GM19025 (cell line): ENCODE measurements around the gene MC4R.
"Not testable (repeated sequence)": the region's sequence is repeated elsewhere in the genome, so short reads cannot be mapped to it uniquely, and the experiment has no call there.

Experiments
- ATAC-seq: cut with Tn5 transposase; IDR thresholded peaks from one replicate; pipeline ENCODE4 v1.9.1; 2021; ENCODE audit warnings: mild to moderate bottlenecking, low read depth, moderate library complexity; ENCODE audit not compliant: unreplicated experiment

Gene MC4R

DNA sequence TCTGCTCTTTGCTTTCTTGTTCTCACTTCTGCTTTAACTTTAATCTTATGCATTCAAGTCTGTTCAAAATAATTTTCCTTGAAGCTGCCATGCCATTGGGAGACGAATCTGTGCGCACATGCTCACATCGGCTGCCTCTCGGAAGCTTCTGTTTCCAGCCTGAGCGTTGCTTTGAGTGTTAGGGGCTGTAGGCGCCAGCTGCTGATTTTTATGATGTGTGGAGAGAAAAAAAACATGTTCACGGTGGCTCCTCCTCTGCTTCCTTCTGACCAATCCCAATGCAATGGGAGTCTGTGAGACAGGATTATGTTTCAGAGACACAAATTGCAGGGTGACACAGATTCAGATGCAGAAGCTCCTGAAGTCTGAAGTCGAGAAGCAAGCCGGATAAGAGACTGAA lies at the start of gene MC4R:
Gene MC4R (minus strand): TSS at position 180 of the 400 bp plus-strand sequence. CDS start 426 bp downstream, outside the sequence.
- no peak for ATAC-seq

DNA sequence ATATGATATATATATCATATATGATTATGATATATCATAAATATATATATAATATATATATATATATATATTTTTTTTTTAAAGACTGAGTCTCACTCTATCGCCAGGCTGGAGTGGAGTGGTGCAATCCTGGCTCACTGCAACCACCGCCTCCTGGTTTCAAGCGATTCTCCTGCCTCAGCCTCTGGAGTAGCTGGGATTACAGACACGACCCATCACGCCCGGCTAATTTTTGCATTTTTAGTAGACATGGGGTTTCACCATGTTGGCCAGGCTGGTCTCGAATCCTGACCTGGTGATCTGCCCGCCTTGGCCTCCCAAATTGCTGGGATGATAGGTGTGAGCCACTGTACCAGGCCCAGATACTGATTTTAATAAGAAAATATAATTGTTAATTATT lies 49.7 kb upstream of the MC4R start:
- ATAC-seq = not testable (repeated sequence)

DNA sequence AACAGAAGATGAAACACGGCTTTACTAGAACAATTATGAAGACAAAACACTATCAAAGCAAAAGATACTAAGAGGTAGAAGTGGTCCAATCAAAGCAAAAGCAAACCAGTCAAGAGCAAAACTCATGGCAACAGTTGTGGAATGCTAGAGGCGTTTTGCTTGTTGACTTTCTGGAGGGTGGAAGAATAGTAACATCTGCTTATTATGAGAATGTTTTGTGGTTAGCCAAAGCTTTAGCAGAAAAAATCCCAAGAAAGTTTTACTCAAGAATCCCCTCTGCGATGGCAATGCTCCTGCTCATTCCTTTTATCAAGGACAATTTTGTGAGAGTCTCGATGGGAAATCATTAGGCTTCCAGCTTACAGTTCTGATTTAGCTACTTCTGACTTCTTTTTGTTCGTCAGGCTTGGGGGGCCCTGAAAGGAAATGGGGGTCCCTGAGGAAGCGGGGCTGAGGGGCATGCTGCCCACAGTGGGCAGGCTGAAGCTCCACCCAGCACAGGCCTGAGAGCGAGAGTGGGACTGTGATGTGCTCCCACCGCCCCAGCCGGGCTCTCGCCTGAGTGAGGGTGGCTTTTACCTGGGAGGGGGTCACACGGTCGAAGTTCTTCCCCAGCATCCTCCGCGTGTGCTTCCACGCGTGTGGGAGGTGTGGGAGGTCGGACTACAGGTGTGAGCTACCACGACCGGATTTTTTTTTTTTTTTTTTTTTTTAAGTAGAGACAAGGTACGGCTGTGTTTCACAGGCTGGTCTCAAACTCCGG lies 49.0 kb upstream of the MC4R start:
- no peak for ATAC-seq

DNA sequence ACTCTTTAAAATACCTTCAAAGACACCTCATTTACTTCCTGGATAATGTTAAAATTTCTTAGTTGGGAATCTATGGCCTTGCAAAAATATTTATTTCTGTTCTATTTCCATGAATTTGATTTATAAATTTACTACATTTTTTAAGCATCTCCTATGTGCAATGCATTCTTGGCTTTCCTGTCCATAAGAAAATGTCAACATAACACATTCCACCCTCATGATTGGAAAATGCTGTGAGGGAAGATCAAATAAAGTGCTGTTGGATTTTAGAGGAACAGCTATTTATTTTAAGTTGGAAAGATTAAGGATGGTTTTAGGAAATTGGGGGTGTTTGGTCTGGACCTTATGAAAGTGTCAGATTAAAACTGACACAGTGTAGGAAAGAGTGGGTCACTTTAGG lies 45.4 kb upstream of the MC4R start:
- ATAC-seq = no peak

DNA sequence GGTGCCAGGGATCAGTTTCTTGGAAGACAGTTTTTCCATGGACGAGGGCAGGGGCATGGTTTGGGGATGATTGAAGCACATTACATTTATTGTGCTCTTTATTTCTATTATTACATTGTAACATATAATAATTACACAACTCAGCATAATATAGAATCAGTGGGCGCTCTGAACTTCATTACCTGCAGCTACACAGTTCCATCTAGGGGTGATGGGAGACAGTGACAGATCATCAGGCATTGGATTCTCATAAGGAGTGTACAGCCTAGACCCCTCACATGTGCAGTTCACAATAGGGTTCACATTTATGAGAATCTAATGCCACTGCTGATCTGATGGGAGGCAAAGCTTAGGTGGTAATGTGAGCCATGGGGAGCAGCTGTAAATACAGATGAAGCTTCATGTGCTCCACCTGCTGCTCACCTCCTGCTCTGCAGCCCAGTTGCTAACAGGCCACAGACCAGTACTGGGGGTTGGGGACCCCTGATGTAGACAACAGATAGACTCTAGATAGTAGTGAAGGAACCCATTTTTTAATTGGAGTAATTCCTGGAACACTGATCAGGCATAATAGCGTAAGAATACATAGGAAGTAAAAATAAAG lies 41.5 kb upstream of the MC4R start:
- no peak for ATAC-seq

DNA sequence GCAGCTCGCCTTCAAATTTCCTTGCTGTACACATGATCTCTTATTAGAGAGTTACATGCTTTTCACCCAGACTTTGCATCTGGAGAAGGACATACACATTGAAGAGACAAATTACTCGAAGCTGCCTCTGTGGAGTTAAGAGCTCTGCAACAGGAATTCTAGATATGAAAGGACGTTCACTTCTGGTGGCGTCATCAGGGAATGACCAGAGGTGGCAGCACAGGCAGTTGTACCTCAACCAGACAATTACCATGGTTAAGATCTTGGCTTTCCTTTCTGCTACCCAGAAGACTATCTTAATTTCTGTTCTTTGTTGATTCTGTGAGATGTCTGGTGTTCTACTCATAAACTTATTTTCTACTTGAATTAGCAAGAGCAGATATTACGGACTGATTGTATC lies 39.1 kb upstream of the MC4R start:
- no peak for ATAC-seq

DNA sequence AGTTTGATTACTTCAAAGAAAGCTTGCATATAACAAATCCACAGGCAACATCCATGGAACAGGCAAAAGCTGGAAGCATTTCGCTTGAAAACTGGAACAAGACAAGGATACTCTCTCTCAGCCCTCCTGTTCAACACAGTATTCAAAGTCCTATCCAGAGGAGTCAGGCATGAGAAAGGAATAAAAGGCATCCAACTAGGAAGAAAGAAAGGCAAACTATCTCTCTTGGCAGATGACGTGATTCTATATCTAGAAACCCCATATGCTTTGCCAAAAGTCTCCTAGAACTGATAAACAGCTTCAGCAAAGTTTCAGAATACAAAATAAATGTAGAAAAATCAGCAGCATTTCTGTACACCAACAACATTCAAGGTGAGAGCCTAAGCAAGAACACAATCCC lies 34.1 kb upstream of the MC4R start:
- no peak for ATAC-seq

DNA sequence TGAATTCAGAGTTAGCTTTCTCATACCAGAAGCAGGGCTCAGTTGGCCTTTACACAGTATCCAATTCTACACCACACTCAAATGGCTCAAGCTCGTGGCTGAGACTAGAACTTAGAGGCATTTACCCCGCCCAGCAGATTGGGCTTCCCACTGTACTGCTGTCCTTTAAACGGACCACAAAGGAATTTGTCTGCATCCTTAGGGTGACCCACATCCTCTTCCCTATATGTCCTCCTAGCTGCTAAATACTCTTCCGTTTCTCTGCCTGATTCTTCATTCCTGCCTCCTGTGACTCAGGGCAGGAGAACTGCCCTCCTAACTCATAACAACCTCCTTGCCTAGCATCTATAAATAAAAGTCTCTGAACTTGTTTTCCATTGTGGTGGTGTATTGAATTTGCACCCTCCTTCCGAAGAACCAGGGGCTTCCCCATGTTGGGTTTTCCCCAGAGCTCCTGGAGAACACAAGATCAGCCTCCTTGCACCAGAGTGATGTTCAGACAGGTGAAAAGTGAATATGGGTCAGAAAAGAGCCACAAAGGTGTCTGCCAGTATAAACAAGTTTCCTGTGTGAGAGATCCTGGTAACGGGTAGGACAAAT lies 32.0 kb upstream of the MC4R start:
- no peak for ATAC-seq

DNA sequence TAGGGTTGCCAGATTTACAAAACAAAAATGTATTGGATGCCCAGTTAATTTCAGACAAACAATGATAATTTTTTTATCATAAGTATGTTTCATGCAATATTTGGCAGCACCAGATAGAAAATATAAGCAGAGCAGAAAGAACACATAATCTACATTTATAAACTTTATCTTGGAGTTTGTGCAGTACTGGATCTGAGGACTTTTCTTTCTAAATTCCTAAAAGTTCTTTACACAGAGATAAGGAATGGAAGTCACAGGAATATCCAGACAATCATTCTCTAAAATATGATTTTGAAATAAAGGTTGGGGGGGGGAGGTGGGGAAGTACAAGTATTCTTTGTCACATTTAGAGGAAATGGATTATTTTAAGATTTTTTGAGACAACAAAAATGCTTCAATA lies 28.8 kb upstream of the MC4R start:
- ATAC-seq = no peak

DNA sequence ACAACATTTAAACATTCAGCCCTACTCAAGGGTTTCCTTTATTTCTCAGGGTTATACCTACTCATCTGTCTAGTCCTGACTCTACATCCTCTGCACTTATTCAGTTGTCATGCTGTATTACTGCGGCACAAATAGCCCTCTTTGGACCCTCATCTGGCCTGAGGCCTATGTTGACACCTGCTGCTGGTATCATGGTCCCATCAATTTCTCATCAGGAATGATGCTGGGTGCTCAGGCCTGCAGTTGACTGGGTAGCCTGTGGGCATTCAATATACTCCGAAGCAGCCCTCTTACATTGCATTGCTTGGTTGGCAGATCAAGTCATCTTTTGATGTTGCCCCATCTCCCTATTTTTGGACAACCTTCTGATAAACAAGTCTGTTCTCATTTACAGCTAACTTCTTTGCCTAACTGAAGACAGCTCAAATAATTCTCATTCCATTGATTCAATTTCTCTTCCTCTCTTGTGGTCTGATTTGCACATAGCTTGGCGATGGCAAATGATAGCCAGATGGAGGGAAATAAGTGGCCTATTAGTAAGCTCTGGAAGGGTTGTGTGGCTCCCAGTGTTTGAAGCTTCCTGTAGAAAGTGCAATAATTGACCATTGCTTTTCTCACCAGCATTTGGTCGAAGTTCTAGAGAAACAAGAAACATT lies 19.1 kb upstream of the MC4R start:
- no peak for ATAC-seq

DNA sequence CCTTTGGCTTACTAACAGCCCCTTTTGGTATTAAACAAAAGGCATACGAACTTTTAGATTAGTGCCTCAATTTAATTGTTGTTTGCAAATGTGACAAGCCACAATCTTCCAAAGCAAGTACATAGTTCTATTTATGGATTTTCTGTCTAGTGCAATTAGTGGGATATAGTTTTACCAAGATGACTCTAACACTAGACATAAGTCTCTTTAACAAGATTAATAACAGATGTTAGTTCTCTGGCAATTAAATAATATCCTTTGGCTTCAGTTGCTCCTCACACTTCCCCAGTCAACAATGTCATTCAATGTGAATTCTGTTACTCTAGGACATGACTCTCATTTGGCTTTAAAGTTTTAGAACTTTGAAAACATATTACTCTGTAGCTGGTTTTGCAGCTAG lies 16.7 kb upstream of the MC4R start:
- ATAC-seq = no peak

DNA sequence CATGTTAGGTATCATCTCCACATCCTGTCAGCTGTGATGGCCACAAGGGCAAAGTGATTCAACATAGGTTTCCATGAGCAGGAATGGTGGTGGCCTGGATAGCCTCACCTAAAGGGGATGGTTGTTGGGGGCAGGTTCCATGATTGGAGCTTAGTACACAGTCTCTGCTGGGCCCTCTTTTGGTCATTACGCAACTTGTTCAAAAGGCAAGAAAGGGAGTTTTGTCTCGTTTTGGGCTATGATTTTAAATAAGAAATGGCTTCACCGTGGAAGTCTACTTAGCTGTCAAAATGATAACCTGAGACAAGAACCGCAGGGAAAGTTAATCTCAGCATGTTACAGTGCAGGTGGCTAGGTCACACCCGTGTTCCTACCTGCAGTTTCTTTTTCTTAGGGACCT lies 13.1 kb upstream of the MC4R start:
- no peak for ATAC-seq

DNA sequence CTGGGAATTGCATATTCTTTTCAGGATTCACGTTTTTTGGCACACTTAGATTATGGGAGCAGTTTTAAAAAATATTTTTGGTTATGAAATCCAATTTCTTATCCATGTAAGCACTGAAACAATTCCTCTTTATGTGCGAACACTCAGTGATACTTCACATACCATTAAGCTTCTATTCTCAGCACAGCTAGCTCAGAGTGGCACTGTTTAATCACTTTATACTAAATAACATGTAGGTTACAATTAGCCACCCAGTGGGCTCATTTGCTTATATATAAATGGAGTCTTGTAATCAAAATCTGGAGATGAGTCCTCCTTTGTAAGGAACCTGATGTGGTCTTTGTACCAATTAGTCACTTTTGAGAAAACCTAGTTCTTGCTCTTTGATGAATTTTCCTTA lies 11.3 kb upstream of the MC4R start:
- ATAC-seq = no peak

DNA sequence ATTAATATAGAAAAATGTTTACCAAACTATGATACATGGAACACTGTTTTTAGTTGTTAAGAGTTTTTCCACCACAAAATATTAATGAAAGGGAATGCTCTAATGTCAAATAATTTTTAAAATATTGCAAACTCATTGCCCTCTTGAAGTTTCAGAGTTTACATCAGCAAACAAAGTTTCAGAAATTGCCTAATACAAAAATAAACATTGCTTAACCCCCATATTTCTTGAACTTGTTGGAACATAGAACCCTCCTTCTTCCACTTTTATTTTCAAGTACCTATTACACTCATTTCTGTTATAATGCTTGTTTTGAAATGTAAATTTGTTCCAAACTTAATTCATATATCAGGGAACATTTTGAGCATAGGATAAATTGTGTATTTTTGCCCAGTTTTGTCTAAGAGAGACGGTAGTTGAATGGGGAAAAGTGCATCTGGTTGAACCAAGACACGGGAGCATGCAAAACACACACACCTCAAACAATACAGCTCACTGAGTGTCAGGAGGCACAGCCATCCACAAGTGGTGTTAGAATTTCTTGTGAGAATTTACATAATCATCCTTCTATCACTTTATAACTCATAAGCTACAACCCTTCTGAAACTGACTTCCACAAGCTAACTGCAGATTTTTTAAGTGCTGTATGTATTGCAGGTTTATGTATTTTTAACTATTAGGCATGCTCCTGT lies 5.3 kb upstream of the MC4R start:
- no peak for ATAC-seq

DNA sequence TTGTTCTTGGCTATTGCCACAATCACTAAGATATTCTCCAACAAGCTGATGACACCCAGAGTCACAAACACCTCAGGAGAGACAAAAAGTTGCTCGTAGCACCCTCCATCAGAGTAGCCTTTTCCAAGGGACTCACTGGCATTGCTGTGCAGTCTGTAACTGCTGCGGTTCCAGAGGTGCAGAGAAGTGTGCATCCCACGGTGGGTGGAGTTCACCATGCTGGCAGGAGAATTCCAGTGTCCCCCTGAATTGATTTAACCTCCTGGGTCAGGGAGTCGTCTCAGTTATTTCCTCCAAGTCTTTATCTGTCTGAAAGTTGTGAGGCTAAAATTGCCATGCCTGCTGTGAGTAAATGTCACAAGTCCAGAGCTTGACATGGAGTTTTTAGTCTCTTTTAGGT lies 443 bp downstream of the MC4R start:
- ATAC-seq = no peak

DNA sequence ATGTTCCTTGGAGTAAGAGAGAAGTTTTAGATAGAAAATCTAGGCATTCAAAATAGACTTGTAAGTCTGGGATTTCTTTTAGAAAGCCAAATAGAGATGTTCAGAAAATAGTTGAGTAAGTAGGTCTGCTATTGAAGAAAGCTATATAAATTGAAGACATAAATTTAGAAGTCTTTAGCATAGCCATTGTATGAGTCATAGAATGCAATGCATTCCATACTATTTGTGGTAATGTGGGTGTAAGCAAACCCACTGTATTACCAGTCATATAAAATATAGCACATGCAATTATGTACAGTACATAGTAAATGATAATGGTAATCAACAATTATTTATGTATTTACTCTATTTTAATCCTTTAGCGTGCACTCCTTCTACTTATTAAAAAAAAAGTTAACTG lies 14.1 kb downstream of the MC4R start:
- ATAC-seq = no peak

DNA sequence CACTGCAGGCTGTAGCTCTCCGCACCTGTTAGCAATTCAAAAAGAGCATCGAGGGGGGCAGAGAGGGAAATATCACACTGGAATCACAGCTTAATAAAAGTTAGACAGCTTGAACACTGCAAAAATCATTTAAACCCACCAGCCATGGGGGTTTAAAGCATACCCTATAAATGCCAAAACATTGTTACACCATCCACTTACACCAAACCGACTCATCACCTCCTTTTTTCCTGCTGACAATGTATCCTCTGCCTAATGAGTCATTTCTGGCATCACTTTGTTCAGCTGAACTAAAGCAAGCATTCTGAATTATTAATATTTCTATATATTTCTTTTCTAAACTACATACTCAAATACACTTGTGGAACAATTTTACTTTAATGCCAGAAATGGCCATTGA lies 21.6 kb downstream of the MC4R start:
- no peak for ATAC-seq

DNA sequence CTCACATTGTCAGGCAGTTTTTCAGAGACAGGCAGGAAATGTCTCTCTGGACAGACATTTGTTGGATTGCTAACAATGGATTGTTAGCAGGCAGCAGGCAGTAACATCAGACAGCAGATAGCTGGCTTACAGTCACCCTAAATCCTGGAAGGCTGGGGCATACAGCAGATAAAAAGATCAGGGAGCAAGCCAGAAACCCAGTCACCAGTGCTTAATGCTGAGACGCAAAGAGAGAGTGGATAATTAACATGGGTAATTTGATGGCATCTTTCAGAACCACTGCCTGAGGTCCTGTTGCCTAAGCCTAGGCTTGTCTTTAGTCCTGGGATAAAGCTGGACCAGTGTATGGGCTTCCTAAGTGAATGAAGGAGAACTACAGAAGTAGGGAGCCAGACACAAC lies 22.4 kb downstream of the MC4R start:
- ATAC-seq = no peak

DNA sequence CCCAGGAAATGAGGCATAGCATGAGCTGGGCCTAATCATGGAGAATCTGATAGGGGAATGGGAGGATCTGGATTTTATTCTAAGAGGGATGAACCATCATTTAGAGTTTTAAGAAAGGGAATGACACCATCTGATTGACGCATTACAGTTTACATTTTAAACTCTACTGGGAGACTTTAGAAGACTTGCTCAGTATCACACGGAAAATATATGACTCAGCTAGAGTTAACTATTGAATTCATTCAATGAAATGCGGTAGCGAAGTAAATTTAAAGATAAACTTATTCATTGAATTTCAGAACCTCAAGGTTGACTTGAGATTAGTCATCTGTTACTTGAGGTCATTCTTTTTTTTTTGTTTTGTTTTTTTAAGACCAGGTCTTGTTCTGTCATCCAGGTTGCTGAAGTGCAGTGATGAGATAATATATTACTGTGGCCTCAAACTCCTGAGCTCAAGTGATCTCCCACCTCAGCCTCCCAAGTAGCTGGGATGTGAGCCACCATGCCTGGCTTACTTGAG lies 25.0 kb downstream of the MC4R start:
- no peak for ATAC-seq

DNA sequence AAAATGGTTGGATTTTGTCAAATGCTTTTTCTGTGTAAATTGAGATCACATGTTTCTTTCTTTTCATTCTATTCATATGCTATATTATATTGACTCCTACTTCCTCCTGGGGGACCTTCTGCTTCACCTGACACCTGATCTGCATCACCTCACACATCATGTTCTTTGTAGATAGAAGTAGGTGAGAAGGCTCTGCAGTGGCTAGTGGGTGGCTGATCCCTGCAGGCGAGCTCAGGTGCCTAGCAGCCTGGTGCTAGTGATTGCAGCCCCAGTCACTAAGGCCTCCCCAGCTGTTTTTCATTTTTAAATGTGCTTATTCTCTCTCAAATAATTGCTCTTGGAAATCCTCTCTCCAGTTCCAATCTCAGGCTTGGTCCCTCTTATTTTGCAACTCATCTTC lies 33.6 kb downstream of the MC4R start:
- ATAC-seq = no peak

DNA sequence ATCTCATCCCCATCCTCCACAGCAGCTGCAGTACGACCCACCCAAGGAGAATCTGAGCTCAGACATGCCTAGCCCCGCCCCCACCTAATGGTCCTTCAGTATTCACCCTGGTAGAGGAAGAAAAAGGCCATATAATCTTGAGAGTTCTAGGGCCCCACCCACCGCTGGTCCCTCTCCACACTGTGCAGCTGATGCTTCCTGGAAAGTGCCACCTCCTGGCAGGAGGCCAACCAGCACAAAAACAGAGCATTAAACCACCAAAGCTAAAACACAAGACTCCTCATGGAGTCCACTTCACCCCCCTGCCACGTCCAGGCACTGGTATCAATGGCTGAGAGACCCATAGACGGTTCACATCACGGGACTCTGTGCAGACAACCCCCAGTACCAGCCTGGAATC lies 40.7 kb downstream of the MC4R start:
- no peak for ATAC-seq
